HG02588 (cell line): Measurements from ENCODE around the gene SYT3.
"Not testable (repeated sequence)": the region's sequence is repeated elsewhere in the genome, so short reads cannot be mapped to it uniquely, and the experiment has no call there.

Experiments used
- ATAC-seq: cut with Tn5 transposase; IDR thresholded peaks from one replicate; pipeline ENCODE4 v1.9.1; 2021; ENCODE audit warnings: mild to moderate bottlenecking, moderate library complexity; ENCODE audit not compliant: unreplicated experiment

The SYT3 gene

DNA sequence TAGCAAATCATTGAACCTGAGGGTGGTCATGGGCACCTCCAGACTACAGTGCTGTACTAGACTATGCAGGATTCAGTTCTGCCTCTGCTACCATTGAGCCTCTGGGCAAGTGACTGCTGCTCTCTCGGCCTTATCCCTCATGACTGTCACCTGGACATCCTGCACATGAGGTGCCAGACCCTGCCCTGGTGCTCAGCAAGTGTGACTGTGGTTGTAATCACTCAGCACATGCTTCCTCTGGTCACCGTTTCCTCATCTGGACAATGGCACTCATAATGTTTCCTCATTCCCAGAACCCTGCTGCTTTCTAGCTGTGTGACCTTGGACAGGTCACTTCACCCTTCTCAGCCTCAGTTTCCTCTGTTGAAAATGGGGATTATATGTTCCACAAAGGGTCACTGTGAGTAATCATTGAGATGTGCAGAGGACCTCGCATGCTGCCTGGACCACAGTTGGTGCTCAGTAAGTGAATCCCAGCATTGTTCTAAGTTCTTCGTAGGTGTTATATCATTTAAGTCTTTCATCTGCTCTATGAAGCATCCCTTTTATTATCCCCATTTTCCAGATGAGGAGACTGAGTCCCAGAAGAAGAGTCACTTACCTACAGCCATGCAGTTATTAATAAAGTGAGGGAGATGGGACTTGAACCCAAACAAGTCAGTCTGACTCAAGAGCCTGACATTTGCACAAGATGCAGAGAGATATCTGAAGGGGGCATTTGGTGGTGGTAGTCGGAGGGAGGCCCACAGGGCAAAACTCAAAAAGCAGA lies 3.2 kb downstream of the SYT3 start:
- ATAC-seq: no peak

DNA sequence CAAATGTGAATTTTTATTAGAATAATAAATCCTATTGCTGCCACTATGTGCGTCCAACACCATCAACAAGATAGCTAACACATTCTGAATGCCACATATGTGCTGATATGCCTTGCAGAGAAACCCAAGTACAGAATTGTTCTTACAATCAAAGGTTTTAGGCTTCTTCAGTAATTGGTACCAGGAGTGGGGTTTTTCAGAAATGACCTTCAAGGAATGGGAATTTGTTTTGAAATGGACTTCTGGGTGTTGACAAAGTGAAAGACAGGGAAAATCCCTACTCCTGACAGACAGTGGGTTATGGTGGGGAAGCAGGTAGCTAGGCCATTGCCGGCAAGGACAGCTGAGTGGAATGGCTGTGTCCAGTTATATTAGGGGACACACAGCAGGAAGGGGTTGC lies 5.7 kb downstream of the SYT3 start:
- no peak for ATAC-seq

DNA sequence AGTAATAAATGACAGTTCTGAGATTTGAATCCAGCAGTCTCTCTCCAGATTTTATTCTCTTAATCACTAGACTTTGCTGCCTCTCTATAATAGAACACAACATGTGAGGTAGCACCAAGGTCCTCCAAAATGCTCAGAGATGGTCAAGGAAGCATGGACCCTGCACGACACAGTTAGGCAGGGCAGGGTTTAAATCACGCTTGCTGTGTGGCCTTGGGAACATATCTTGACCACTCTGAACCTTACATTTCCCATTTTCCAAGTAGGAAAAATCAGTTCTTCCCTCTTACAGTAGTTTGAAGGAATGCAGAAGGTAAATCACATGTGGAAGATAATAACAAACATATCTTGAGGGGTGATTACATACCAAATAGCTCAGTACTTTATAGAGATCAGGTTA lies 6.3 kb downstream of the SYT3 start:
- ATAC-seq: no peak

DNA sequence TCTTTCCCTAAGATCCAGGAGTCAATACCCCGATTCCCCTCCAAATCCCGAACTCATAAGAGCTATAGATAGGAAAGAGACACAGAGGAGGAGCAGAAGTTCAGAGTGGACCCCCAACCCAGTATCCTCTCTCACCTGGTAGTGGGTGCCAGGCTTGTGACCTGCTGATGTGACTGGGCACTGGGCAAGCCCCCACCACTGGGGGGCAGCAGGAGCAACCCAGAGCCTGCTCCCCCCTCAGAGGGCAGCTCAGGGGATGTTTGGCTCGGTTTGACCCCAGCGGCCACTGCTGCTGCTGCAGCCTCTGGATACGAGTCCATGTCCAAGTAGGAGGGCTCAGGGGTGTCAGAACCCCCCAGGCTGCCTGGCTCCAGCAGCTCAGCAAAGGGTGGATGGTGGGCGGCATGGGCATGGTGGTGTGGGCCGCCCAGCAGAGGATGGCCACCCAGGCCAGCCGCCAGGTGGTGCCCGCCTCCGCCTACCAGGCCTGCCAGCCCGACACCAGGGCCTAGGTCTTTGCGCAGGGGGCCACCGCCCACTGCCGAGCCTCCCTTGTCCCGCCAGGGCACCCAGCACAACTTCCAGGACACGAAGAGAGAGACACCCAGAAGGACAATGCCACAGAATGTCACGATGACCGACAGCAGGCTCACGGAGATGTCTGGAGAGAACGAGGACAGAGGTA lies 7.4 kb downstream of the SYT3 start:
- ATAC-seq: no peak

DNA sequence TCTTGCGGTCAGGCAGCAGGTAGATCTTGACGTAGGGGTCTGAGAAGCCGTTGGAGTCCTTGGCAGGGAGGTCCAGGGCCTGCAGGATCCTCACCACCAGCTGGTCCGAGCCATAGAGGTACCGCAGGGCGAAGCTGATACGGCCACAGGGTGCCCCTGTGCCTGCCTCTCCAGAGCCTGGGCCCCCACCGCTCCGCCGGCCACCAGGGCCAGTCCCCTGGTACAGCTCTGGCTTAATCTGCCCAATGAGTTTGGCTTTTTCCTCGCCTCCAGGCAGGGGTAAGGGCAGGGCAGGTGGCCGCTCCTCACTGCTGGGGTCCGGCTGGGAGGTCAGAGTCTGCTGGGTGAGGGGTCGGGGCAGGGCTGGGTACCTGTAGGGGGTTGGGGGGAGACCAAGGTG lies 9.9 kb downstream of the SYT3 start:
- ATAC-seq: no peak

DNA sequence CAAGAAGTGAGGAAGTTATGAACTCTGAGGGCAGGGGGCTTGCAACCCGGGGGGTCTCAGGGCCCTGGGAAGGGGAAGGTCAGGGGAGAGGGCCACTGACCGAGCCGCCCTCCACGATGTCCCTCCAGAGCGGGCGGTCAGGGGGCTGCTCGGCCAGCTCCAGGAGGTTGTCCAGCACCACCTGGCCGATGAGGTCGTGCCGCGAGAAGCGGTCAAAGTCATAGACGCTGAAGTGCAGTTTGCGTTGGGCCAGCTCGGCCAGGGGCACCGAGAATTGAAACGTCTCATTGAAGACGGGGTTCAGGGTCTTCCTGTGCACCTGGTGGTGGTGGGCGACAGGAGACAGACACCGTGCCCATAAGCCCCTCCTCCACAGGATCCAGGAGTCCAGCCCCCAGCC lies 10.5 kb downstream of the SYT3 start:
- ATAC-seq: no peak

DNA sequence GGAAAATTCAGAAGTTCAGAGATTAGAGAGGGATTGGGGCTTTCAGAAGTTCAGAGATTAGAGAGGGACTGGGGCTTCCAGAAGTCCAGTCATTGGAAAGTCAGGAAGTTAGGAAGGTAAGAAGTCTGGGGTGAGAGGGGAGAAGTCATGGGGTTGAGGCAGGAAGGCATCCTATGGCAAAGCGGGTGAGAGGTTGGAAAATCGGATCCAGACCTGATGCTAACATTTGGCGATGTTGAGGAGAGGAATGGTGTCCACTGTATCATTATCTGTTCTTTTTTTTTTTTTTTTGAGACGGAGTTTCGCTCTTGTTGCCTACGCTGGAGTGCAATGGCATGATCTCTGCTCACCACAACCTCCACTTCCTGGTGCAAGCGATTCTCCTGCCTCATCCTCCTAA lies 11.1 kb downstream of the SYT3 start:
- ATAC-seq: no peak

DNA sequence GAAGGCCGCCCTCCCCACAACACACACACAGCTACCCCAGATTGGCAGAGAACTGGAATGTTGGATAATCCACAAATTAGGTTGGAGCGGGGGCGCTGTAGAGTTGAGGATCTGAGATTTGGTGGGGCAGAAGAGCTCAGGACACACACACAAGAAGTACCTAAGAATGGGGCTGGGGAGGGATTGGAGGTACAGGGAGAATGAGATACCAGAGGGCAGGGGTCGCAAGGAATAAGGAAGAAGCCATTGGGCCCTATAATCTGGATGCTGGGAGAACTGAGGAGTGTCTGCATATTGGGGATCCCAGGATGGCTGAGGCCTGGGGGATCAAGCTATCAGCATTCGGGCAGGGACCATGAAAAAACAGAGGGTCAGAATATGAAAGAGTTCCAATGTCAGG lies 11.5 kb downstream of the SYT3 start:
- no peak for ATAC-seq

DNA sequence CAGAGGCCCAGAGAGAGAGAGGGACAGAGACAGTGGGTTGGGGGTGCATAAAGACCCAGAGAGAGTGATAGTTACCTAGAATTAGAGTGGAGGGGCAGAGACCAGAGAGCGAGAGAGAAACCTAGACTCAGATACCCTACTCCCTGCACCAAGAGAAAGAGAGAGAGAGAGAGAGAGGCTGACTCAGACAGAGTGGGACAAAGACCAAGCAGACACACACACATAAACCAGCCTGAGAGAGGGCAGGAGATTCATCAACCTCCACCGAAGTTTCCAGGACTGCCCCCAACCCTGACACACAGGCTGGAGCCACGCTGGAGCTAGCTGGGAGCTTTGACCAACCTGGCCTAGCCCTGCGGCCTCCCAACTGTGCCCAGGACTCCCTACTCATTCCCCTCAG lies 12.9 kb downstream of the SYT3 start:
- ATAC-seq: no peak

DNA sequence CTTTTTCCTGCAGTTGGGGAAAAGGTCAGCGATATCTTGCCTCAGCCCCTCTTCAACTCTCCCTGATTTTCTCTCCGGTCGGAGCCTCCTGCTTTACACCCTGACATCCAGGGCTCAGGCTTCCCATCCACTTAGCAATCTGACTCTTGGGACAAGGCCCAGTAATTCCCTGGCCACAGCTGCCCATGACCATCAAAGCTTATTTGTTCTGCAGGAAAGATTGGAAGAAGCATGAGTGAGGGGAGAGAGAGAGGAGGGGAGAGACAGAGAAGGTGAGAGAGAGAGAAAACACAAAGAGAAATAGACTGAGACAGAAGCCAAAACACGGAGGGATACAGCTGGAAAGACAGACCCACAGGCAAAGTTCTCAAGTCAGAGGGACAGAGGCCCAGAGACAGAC lies 13.7 kb downstream of the SYT3 start:
- no peak for ATAC-seq

DNA sequence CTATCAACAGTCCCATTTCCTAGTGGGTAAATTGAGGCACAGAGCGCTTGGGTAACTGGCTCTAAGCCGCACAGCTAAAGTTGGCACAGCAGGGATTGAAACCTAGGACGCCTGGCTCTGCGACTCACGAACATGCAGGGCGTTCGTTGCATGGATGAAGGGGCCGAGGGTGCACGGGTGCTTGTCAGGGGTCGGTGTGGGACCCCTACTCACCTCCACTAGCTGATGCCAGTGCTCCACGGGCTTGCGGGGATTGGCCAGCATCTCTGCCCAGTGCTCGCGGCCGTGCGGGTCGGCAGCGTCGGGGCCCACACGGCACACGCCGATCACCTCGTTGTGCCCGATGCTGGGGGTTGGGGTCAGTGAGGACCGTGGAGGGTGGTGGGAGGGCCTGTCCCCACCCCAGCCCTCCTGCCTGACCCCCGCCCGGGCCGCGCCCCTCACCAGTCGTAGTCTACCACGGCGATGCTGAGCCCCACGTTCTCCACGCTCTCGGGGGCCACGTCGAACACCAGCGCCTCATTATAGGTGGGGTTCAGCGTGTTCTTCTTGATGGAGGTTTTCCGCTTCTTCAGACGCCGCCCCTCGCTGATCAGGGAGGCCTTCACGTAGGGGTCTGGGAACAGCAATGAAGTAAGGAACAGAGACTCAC lies 14.6 kb downstream of the SYT3 start:
- no peak for ATAC-seq

DNA sequence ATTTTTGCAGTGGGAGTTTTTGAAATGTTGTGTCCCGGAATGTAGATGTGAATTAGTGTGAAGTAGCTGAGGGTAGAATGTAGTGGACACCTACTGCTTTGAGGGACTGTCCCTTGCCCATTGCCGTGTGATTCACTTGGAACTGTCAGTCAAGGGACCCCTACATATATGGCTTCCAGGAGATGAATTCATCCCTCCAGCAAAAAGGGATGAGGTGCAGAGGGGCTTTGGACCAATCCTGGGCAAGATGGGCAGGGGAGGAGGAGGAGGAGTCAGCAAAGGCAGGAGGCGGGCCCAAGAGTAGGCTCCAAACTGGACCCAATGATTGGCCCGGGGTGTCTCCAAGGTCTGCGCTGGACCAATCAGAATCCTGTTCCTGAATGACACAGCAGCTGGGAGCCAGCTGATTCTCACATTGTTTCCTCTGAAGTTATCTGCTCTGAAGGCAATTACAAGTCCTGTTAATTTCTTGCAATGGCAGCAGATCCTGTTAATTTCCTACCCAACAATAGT lies 19.2 kb downstream of the SYT3 start:
- not testable (repeated sequence) for ATAC-seq

DNA sequence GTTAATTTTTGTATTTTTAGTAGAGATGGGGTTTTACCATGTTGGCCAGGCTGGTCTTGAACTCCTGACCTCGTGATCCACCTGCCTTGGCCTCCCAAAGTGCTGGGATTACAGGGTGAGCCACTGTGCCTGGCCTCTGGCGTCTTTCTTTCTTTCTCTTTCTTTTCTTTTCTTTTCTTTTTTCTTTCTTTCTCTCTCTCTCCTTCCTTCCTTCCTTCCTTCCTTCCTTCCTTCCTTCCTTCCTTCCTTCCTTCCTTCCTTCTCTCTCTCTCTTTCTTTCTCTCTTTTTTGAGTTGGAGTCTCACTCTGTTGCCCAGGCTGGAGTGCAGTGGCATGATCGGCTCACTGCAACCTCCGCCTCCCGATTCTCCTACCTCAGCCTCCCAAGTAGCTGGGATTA lies 20.5 kb downstream of the SYT3 start:
- not testable (repeated sequence) for ATAC-seq

DNA sequence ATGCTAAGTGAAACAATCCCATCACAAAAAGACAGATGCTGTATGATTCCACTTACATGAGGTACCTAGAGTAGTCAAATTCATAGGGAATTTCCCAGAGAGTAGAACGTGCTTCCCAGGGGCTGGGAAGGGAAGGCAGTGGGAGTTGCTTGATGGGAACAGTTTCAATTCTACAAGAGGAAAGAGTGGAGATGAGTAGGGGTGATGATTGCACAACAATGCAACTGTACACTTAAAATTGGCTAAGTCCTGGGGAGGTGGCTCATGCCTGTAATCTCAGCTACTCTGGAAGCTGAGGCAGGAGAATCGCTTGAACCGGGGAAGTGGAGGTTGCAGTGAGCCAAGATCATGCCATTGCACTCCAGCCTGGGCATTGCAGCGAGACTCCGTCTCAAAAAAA lies 21.3 kb downstream of the SYT3 start:
- not testable (repeated sequence) for ATAC-seq

DNA sequence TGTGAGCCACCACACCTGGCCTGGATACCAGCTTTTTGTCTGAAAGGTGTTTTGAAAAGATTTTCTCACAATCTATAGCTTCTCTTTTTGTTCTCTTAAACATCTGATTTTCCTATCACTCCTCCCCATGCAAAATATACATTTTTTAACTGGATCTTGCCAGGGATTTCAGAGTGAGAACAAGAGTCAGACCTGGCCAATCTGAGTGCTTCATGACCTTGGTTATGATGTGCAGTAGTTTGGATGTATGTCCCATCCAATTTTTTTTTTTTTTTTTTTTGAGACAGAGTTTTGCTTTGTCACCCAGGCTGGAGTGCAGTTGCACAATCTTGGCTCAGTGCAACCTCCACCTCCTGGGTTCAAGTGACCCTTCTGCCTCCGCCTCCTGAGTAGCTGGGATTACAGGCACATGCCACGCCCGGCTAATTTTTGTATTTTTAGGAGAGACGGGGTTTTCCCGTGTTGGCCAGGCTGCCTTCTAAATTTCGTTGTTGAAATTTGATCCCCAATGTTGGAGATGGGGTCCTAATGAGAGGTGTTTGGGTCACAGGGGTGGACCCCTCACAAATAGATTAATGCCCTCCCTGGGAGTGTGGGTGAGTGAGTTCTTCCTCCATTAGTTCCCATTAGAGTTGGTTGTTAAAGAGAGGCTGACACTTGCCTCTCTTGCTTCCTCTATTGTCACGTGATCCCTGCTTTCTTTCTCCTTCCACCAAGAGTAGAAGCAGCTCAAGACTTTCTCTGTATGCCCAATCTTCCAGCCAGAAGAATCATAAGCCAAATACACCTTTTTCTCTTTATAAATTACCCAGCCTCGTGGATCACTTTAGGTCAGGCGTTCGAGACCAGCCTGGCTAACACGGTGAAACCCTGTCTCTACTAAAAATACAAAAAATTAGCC lies 26.9 kb downstream of the SYT3 start:
- not testable (repeated sequence) for ATAC-seq

DNA sequence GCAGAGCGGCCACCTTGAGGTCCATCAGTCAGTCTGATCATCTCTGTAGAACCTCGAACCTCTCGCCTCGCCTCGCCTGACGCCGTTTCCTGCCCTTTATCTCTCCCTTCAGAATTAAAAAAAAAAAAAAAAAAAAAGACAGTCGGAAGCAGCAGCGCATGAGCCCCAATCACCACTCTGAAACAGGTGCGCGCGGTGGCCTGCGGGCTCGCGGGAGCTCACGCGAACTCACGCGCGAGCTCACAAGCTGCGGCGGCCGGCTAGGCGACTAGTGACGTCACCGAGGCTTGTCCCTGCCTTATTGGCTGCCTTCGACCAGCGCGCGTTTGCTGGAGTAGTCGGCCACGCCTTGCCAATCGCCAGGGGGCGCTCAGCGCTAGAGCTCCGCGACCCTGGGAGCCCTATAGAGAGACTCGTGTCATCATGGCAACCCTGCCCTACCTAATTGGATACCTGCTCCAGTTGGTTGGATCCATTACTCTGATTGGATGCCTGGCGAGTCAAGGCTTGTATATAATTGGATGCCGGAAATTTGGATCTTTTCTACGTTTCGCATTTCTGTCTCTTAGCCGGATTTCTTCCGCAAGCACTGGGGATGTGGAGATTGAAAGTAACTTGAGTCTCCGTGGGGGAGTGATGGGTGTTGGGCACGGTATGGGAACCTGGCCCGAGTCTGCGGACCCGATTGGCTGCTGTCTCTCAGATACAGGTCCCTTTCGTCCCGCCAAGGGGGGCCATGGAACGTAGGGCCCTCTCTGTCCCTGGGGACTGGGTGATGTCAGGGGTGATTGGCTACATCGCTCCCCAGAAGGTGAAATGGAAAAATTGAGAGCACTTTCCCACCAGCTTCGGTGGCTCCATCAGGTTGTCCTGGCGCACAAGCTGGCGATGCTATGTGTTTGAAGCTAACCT lies 31.6 kb downstream of the SYT3 start:
- no peak for ATAC-seq

DNA sequence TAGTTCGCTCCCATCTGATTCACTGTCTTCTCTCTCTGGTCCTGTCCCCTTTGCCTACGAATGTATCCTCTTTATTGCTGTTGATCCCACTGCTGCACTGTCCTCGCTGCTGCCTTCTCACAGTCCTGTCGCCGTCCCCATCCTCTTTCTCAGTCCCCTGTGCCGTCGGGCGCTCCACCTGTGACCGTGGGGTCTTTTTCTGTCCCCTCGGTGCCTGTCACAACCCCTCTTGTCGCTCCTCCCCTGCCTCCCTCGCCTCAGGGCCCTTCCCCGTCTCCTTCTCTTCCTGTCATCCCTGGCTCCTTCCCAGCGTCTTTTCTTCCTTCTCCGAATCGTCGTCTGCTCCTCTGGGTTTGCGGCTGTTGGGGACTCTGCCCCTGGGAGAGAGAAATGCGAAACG lies 32.3 kb downstream of the SYT3 start:
- no peak for ATAC-seq

DNA sequence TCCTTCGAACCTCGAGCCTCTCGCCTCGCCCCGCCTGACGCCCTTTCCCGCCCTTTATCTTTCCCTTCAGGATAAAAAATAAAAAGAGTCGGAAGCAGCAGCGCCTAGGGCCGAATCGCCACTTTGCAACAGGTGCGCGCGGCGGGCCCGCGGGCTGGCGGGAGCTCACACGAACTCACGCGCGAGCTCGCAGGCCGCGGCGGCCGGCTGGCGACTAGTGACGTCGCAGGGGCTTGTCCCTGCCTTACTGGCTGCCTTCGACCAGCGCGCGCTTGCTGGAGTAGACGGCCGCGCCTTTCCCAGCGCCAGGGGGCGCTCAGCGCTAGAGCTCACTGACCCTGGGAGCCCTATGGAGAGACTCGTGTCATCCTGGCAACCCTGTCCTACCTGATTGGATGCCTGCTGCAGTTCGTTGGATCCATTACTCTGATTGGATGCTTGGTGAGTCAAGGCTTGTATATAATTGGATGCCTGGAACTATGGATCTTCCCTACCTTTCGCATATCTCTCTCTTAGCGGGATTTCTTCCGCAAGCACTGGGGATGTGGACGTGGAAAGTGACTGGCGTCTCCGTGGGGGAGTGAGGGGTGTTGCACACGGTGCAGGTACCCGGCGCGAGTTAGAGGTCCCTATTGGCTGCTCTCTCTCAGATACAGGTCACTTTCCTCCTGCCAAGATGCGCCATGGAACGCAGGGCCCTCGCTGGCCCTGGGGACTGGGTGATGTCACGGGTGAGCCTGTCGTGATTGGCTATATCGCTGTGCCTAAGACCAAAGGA lies 33.4 kb downstream of the SYT3 start:
- not testable (repeated sequence) for ATAC-seq
